ENCODE results near the gene SIK3.
A peak's percentile ranks its signal among the peaks of the same experiment; 100 is the strongest.

The SIK3 gene

GRCh38 chr11:116955548-116955947, 142.7 kb downstream of the SIK3 start:
- no peak for DNase-seq

GRCh38 chr11:116953530-116954285, 144.5 kb downstream of the SIK3 start:
- no peak for DNase-seq

DNA sequence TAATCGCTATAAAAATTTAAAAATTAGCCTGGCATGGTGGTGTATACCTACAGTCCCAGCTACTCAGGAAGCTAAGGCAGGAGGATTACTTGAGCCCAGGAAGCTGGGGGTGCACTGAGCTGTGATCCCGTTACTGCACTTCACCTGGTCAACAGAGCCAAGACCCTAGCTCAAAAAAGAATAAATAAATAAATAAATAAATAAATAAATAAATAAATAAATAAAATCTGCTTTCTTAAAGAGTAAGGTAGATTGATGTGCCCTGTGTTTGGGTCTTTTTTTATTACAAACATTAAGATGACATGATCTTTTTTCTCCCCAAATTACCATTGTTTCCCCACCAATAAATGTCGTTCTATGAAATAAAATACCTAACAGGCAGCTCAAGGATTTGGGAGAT, 146.5 kb downstream of the SIK3 start:
- no peak for DNase-seq

GRCh38 chr11:116950210-116950609, 148.0 kb downstream of the SIK3 start:
- no peak for DNase-seq

DNA sequence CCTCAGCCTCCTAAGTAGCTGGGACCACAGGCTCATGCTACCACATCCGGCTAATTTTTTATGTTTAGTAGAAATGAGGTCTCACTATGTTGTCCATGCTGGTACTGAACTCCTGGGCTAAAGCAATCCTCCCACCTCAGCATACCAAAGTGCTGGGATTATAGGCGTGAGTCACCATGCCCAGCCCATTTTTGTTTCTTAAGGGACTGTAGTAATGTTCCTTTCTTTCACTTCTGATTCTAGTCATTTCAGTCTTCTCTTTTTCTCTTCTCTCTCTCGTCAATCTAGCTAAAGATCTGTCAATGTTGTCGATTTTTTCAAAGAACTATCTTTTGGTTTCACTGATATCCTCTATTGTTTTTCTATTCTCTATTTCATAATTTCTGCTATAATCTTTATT, 149.8 kb downstream of the SIK3 start:
- no peak for DNase-seq

GRCh38 chr11:116946414-116946813, 151.8 kb downstream of the SIK3 start:
- DNase-seq: no peak

DNA sequence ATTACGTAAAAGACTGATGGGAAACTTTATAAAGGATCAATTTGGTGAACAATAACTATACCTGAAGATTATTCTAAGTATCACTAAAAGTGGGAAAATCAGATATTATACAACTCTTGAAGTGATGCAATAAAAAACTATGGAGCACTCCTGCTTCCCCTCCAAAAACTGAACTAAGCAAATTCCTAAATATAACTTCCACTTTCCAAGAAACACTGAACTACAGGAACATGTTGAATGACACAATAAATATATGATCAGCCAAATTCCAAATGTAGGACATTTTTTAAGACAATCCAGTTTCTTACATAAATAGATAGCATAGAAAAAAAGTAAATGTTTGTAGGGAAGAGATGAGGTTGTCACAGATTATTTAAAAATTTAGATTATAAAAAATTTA, 158.7 kb downstream of the SIK3 start:
- DNase-seq: no peak

DNA sequence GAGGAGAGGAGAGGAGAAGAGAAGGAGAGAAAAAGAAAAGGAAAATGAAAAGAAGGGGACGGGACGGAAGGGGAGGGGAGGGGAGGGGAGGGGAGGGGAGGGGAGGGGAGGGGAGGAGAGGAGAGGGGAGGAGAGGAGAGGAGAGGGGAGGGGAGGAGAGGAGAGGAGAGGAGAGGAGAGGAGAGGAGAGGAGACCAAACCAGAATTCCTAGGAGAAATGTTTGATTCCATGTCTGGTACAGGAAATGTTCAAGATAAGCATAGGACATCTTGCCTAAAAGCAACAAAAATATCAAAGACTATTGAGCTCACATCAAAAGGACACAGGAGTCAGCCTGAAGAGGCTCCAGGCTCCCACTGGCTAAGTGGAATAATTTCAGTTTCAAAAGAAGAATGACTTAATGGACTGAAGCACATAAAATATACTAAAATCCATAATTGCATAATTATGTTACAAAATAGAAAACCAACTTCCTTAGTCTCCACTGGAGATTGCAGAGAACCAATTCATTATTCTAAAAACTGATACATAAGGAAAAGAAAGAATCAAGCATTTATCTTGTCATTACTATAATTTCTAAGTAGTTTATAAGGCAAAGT, 159.7 kb downstream of the SIK3 start:
- DNase-seq: no peak

GRCh38 chr11:116936754-116937446, 161.3 kb downstream of the SIK3 start:
- no peak for DNase-seq

- no peak for DNase-seq
These were observed 162.7 kb downstream of the SIK3 start for GRCh38 chr11:116935514-116935913.

- DNase-seq: no peak
These were observed 163.1 kb downstream of the SIK3 start for GRCh38 chr11:116935089-116935488.

DNA sequence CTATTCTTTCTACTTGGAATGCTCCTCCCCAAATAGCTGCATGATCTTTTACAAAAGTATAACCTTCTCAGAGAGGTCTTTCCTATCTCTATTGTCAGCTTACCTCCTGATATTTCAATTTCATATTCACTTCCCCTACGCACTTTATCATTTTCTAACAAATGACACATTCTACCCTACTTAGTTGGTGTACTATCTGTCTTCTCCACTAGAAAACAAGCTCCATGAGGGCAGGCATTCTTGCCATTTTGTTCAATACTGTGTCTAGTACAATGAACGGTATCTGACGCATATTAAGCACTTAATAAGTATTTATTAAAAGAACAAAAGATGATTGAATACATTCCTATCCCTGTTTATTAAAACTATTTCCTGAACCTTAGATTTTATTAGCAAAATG, 164.3 kb downstream of the SIK3 start:
- DNase-seq: no peak

- no peak for DNase-seq
These were observed 166.0 kb downstream of the SIK3 start for GRCh38 chr11:116932181-116932580.

DNA sequence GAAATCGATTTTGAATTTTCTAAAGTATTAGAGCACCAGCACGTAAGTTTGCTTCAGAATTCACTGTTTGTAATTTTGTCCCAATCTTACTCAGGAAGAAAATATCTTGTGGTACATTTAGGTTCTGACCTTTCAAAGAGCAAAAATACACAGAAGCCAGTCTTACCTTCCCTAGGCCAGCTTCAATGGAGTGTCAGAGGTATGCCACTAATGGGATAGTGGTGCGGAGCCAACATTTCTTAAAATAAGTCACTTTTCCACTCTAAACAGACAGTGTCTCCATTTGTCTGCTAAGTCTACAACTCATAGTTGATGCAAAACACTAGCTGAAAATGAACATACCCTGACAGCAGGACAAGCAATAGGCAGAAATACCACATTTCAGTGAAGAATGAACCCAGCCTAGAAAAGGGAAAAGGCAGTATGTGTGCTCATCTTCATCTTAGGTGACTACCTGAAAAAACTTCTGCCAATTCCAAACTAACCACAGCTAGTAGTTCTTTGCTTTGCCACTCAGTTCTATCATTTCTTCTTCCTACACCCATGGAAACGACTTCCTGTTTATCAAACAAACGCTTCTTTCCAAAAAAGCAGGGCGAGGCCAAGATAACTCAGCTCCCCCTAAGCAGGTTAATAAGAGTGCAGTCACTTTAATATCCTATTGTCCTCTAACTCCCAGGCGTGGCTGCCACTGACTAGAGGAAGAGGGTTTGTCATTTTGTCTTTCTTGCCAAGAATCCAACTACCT, 166.8 kb downstream of the SIK3 start:
- no peak for DNase-seq

DNA sequence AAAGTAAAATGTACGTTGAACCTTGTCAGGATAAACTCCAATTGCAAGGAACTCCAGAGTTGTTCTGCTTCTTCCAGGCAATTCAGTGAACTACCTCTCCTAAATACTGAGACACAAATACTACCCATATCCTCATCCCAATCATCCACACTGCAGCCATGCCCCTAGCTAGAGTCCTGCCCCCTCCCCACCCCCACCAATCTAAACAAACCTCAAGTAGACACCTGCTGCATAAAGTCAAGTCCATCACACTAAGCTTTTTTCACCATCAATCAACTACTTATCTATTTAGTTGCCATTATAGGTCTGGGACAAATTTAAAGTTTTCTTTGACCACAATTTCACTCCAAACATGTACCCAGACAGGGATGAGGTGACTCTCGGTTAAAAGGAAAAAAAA, 167.6 kb downstream of the SIK3 start:
- no peak for DNase-seq

- peak; percentile 24 for DNase-seq
These were observed 168.1 kb downstream of the SIK3 start for GRCh38 chr11:116930177-116930576.

DNA sequence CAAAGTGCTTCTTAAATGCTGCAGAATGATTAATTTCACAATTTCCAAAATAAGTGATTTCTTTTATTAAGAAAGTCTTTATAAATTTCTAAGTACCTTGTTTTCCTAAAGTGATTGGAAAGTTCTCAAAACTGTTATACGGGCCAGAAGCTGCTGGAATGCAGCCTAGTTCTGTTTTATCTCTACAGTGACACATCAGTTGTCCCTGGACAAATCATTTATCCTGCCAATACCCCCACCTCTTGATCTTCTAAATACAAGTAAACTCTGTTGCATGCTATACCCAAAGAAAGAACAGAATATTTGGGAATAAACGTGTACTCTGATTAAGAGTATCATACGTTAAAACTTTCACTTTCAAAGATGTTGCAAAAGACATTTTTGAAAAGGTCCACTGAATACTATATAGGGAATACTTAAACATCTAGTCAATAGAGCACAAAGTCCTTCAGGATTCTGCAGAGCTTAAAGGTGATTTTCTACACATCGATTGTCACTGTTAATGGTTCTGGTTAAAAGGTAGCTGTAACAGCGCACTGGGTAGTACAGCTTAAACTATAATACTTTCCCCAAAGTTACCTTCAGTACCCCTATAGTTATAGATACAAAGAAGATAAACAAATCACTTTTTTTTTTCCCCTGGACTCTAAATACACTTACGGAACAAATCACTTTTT, 168.7 kb downstream of the SIK3 start:
- DNase-seq: no peak

GRCh38 chr11:116928845-116929244, 169.4 kb downstream of the SIK3 start:
- no peak for DNase-seq

DNA sequence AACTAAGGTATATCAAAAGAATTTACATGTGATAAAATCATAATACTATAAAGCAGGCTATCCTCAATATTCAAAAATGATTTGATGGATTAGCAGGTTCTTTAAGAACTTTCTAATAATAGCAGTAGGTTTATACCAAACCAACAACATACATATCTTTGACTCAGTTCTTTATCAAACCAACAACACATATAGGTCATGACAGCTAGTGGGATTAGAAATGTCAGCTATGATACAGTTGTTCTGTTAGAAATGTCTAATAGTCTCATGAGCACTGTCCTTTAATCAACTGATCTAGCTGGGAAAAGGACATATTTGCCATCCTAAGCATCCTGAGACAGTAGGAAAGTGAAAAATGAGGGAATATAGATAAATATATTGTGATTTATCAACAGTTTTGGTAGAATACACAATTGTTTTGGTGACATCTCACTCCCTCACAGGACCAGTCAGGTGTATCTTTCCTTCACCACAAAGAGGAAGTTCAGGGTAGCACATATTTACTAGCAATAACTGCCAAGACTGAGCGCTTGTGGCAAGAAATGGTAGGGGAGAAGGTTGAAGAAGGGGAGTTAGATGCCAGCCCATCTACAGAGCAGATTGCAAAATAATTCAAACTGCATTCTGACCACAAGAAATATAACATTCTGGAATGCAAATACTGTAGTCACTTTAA, 170.0 kb downstream of the SIK3 start:
- no peak for DNase-seq

DNA sequence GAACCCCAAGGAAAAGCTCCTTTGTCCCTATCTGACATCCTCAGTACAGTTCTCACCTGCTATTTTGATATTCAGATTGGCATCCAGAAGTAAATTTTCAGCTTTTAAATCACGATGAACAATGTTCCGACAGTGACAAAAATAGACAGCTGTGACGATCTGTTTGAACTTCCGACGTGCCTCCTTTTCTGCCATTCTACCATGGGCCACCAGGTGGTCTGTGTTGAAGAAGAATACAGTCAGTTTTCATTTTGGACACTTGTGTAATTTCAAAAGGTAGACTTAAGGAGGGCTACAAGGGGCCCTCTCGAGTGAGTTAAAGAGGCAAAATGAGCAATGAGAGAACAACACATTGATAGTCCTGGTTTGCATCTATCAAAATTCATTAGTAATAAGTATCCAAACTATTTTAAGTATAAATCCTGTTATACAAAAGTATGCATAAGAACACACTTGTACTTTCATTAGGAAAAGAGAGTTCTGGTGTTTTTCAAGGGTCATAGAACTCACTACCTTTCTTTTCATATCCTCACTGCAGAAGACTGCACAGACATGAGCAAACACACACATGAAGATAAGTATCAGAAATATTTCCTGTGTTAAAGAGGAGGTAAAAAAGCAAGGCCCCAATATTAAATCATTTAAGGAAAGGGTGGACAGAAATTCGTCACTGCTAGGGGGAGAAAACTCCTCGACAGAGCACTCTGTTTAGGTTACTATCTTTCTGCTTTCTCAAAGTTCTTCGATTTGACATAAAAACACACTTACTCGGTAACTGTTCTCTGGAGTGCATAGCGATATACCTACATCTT, 170.9 kb downstream of the SIK3 start:
- no peak for DNase-seq

- no peak for DNase-seq
These were observed 173.2 kb downstream of the SIK3 start for GRCh38 chr11:116925050-116925449.
